Trophoblast cell (in vitro differentiated cells and primary cell): Measurements from ENCODE around the gene MEFV.

Experiments used
- DNase-seq, 2 donors: peaks; one replicate each; pipeline ENCODE4 v3.0.0-alpha.2; 2016
- H2AFZ ChIP-seq: 2 replicates; pipeline ENCODE4 v1.6.1; 2013; ENCODE audit warnings: low read length, moderate library complexity, mild to moderate bottlenecking; ENCODE audit not compliant: insufficient read depth, poor library complexity
- H2AK5ac ChIP-seq: 2 replicates; pipeline ENCODE4 v1.6.1; 2013; ENCODE audit warnings: mild to moderate bottlenecking, low read length
- H2BK120ac ChIP-seq: 2 replicates; pipeline ENCODE4 v1.6.1; 2013; ENCODE audit warnings: low read length, mild to moderate bottlenecking, moderate library complexity; ENCODE audit not compliant: insufficient read depth, poor library complexity
- H2BK12ac ChIP-seq: 2 replicates; pipeline ENCODE4 v1.6.1; 2013; ENCODE audit warnings: mild to moderate bottlenecking, low read length, moderate library complexity
- H2BK5ac ChIP-seq: 2 replicates; pipeline ENCODE4 v1.6.1; 2013; ENCODE audit warnings: low read length, low read depth, moderate library complexity, mild to moderate bottlenecking; ENCODE audit not compliant: poor library complexity
- H3K14ac ChIP-seq: 2 replicates; pipeline ENCODE4 v1.6.1; 2013; ENCODE audit warnings: mild to moderate bottlenecking, low read length
- H3K18ac ChIP-seq: 2 replicates; pipeline ENCODE4 v1.6.1; 2013; ENCODE audit warnings: mild to moderate bottlenecking, low read length
- H3K23ac ChIP-seq: 2 replicates; pipeline ENCODE4 v1.6.1; 2013; ENCODE audit warnings: low read length
- H3K27ac ChIP-seq: 2 replicates; pipeline ENCODE4 v1.5.1; 2013; ENCODE audit warnings: low read depth, mild to moderate bottlenecking, inconsistent platforms, low read length, moderate library complexity
- H3K27me3 ChIP-seq: 2 replicates; pipeline ENCODE4 v1.6.1; 2013; ENCODE audit warnings: inconsistent platforms, mild to moderate bottlenecking, low read length, moderate library complexity; ENCODE audit not compliant: insufficient read depth
- H3K36me3 ChIP-seq, 2 experiments: 1 replicate in 1 of 2; 2 replicates in 1 of 2; pipeline ENCODE4 v1.6.1; 2013; ENCODE audit warnings: low read length in 2 of 2, mild to moderate bottlenecking in 2 of 2, moderate library complexity in 1 of 2; ENCODE audit not compliant: insufficient read depth in 2 of 2, control insufficient read depth in 1 of 2
- H3K4ac ChIP-seq: 2 replicates; pipeline ENCODE4 v1.6.1; 2013; ENCODE audit warnings: low read depth, mild to moderate bottlenecking, low read length, moderate library complexity
- H3K4me1 ChIP-seq, 2 experiments: 1 replicate in 1 of 2; 2 replicates in 1 of 2; pipeline ENCODE4 v1.6.1; 2013; ENCODE audit warnings: low read length in 2 of 2, mild to moderate bottlenecking in 2 of 2, moderate library complexity in 1 of 2; ENCODE audit not compliant: insufficient read depth in 2 of 2, control insufficient read depth in 1 of 2
- H3K4me2 ChIP-seq: 2 replicates; pipeline ENCODE4 v1.6.1; 2013; ENCODE audit warnings: inconsistent platforms, mild to moderate bottlenecking, low read length, moderate library complexity
- H3K4me3 ChIP-seq: 2 replicates; pipeline ENCODE4 v1.5.1; 2013; ENCODE audit warnings: mild to moderate bottlenecking, low read depth, low read length, inconsistent platforms
- H3K79me1 ChIP-seq: one replicate; pipeline ENCODE4 v1.6.1; 2013; ENCODE audit warnings: low read length
- H3K79me2 ChIP-seq: 2 replicates; pipeline ENCODE4 v1.6.1; 2013; ENCODE audit warnings: low read length, mild to moderate bottlenecking; ENCODE audit not compliant: control insufficient read depth, insufficient read depth, poor library complexity
- H3K9ac ChIP-seq: 2 replicates; pipeline ENCODE4 v1.6.1; 2013; ENCODE audit warnings: mild to moderate bottlenecking, low read length
- H3K9me3 ChIP-seq: 2 replicates; pipeline ENCODE4 v1.6.1; 2013; ENCODE audit warnings: low read depth, mild to moderate bottlenecking, control low read depth, inconsistent platforms, low read length; ENCODE audit not compliant: insufficient read depth
- H4K12ac ChIP-seq: 2 replicates; pipeline ENCODE4 v1.6.1; 2013; ENCODE audit warnings: low read depth, mild to moderate bottlenecking, low read length, moderate library complexity
- H4K8ac ChIP-seq: 2 replicates; pipeline ENCODE4 v1.6.1; 2013; ENCODE audit warnings: low read depth, mild to moderate bottlenecking, low read length, moderate library complexity
- H4K91ac ChIP-seq: one replicate; pipeline ENCODE4 v1.6.1; 2013; ENCODE audit warnings: low read depth, mild to moderate bottlenecking, low read length, moderate library complexity
- WGBS: extraction: QIAGEN DNeasy Blood & Tissue Kit; methylation state at CpG from one replicate; pipeline ENCODE4 v1.1.7; 2013; ENCODE audit warnings: missing lambda C conversion rate; ENCODE audit not compliant: insufficient read length, insufficient coverage; ENCODE audit errors: extremely low coverage; 5-methylcytosine and 5-hydroxymethylcytosine counted together

Gene MEFV

DNA sequence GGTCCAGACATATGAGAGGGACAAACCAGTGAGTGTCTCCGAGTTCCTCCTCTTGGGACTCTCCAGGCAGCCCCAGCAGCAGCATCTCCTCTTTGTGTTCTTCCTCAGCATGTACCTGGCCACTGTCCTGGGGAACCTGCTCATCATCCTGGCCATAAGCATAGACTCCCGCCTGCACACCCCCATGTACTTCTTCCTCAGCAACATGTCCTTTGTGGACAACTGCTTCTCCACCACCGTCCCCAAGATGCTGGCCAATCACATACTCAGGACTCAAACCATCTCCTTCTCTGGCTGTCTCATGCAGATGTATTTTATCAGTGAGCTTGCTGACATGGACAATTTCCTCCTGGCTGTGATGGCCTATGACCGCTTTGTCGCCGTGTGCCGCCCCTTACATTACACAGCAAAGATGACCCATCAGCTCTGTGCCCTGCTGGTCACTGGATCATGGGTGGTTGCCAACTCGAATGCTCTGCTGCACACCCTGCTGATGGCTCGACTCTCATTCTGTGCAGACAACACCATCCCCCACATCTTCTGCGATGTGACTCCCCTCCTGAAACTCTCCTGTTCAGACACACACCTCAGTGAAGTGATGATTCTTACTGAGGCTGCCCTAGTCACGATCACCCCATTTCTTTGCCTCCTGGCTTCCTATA is 40.7 kb downstream of the MEFV start:
- Histone ChIP-seq H3K18ac (no peak overlapping the region), H4K91ac (no peak overlapping the region), H3K23ac (no peak overlapping the region), H2BK120ac (no peak overlapping the region), H3K9ac (no peak overlapping the region), H2AFZ (no peak overlapping the region), H4K12ac (no peak overlapping the region), H2AK5ac (no peak overlapping the region), H2BK5ac (no peak overlapping the region), H3K4me3 (no peak overlapping the region), H3K27ac (no peak overlapping the region), H3K36me3 (no peaks in the 10 kb centered on the region), H3K4me1 (no peaks in the 10 kb centered on the region), H3K14ac (no peak overlapping the region), H3K79me1 (no peaks in the 10 kb centered on the region), H4K8ac (no peak overlapping the region), H3K27me3 (no peaks in the 10 kb centered on the region), H2BK12ac (no peak overlapping the region), H3K79me2 (no peaks in the 10 kb centered on the region), H3K4me2 (no peak overlapping the region), H3K4ac (no peak overlapping the region), H3K9me3 (peaks cover 15% of the 10 kb centered on the region)
- WGBS, result no CpG with 5 or more reads among the region's 11 CpGs
- no peak for DNase-seq

GRCh38 chr16:3214904-3215600 is 41.4 kb downstream of the MEFV start:
- Histone ChIP-seq H4K8ac (no peak overlapping the region), H3K4me2 (no peak overlapping the region), H3K4ac (no peak overlapping the region), H3K23ac (no peak overlapping the region), H3K27me3 (no peaks in the 10 kb centered on the region), H2BK5ac (no peak overlapping the region), H2BK120ac (no peak overlapping the region), H2BK12ac (no peak overlapping the region), H3K36me3 (no peaks in the 10 kb centered on the region), H2AFZ (no peak overlapping the region), H3K79me2 (no peaks in the 10 kb centered on the region), H3K18ac (no peak overlapping the region), H3K4me3 (no peak overlapping the region), H4K12ac (no peak overlapping the region), H3K79me1 (no peaks in the 10 kb centered on the region), H3K14ac (no peak overlapping the region), H3K27ac (no peak overlapping the region), H2AK5ac (no peak overlapping the region), H3K9ac (no peak overlapping the region), H4K91ac (no peak overlapping the region), H3K4me1 (no peaks in the 10 kb centered on the region), H3K9me3 (peaks cover 19% of the 10 kb centered on the region)
- WGBS, result no CpG with 5 or more reads among the region's 7 CpGs
- DNase-seq, result no peak

GRCh38 chr16:3212567-3212966 is 43.9 kb downstream of the MEFV start:
- H3K18ac ChIP-seq, result no peak overlapping the region
- H4K91ac ChIP-seq, result no peak overlapping the region
- H3K79me2 ChIP-seq, result no peaks in the 10 kb centered on the region
- H2BK120ac ChIP-seq, result no peak overlapping the region
- H3K9ac ChIP-seq, result no peak overlapping the region
- no peak overlapping the region for H3K27ac ChIP-seq
- DNase-seq, result no peak
- H3K4me1 ChIP-seq, result no peaks in the 10 kb centered on the region
- no peak overlapping the region for H3K4me3 ChIP-seq
- WGBS, result no CpG with 5 or more reads among the region's 1 CpG
- H3K4ac ChIP-seq, result no peak overlapping the region
- H3K9me3 ChIP-seq, result peaks cover 24% of the 10 kb centered on the region
- no peak overlapping the region for H4K8ac ChIP-seq
- H3K4me2 ChIP-seq, result no peak overlapping the region
- no peak overlapping the region for H3K14ac ChIP-seq
- no peaks in the 10 kb centered on the region for H3K79me1 ChIP-seq
- H2BK5ac ChIP-seq, result no peak overlapping the region
- no peak overlapping the region for H2AK5ac ChIP-seq
- H4K12ac ChIP-seq, result no peak overlapping the region
- H2AFZ ChIP-seq, result no peak overlapping the region
- H3K36me3 ChIP-seq, result no peaks in the 10 kb centered on the region
- H2BK12ac ChIP-seq, result no peak overlapping the region
- no peak overlapping the region for H3K23ac ChIP-seq
- no peaks in the 10 kb centered on the region for H3K27me3 ChIP-seq

GRCh38 chr16:3212006-3212405 is 44.4 kb downstream of the MEFV start:
- WGBS, result no CpG with 5 or more reads among the region's 3 CpGs
- Histone ChIP-seq H3K18ac (no peak overlapping the region), H3K27ac (no peak overlapping the region), H3K79me2 (no peaks in the 10 kb centered on the region), H3K4me3 (no peak overlapping the region), H3K4me1 (no peaks in the 10 kb centered on the region), H3K36me3 (no peaks in the 10 kb centered on the region), H2BK5ac (no peak overlapping the region), H4K8ac (no peak overlapping the region), H3K9ac (no peak overlapping the region), H2BK120ac (no peak overlapping the region), H3K27me3 (no peaks in the 10 kb centered on the region), H3K14ac (no peak overlapping the region), H3K79me1 (no peaks in the 10 kb centered on the region), H3K23ac (no peak overlapping the region), H3K4me2 (no peak overlapping the region), H3K4ac (no peak overlapping the region), H3K9me3 (peaks cover 29% of the 10 kb centered on the region), H4K91ac (no peak overlapping the region), H2AK5ac (no peak overlapping the region), H4K12ac (no peak overlapping the region), H2BK12ac (no peak overlapping the region), H2AFZ (no peak overlapping the region)
- peak; percentile 33 to 64 for DNase-seq
